ACC112 (cell line): Measurements from ENCODE around the gene SUPT6H.
"Not testable (repeated sequence)": the region's sequence is repeated elsewhere in the genome, so short reads cannot be mapped to it uniquely, and the experiment has no call there.

Experiments
- H2AFZ ChIP-seq: fragments of 200-600 bp; sonication (generic); one replicate; pipeline ENCODE4 v1.6.0; 2017; ENCODE audit warnings: antibody characterized with exemption, low read length; ENCODE audit not compliant: unreplicated experiment
- H3K27ac ChIP-seq: fragments of 200-600 bp; sonication (generic); 2 replicates; pipeline ENCODE4 v1.5.1; 2014; ENCODE audit warnings: low read depth, mild to moderate bottlenecking, antibody characterized with exemption, low read length, moderate library complexity
- H3K27me3 ChIP-seq: fragments of 200-600 bp; sonication (generic); 2 replicates; pipeline ENCODE4 v1.6.1; 2014; ENCODE audit warnings: mild to moderate bottlenecking, antibody characterized with exemption, low read length, moderate library complexity, mixed read lengths; ENCODE audit not compliant: insufficient read depth
- H3K36me3 ChIP-seq: fragments of 200-600 bp; sonication (generic); 2 replicates; pipeline ENCODE4 v1.6.1; 2016; ENCODE audit warnings: mild to moderate bottlenecking, antibody characterized with exemption, low read length, moderate library complexity, mixed read lengths; ENCODE audit not compliant: insufficient read depth
- H3K4me1 ChIP-seq: fragments of 200-600 bp; sonication (generic); one replicate; pipeline ENCODE4 v1.6.1; 2016; ENCODE audit warnings: low read length, mixed read lengths; ENCODE audit not compliant: insufficient read depth, unreplicated experiment, control insufficient read depth
- H3K4me3 ChIP-seq: fragments of 200-600 bp; sonication (generic); 2 replicates; pipeline ENCODE4 v1.5.1; 2014; ENCODE audit warnings: mild to moderate bottlenecking, low read depth, low read length
- H3K79me2 ChIP-seq: fragments of 200-600 bp; sonication (generic); one replicate; pipeline ENCODE4 v1.6.0; 2016; ENCODE audit warnings: low read length; ENCODE audit not compliant: control insufficient read depth, unreplicated experiment, insufficient read depth

Gene SUPT6H

DNA sequence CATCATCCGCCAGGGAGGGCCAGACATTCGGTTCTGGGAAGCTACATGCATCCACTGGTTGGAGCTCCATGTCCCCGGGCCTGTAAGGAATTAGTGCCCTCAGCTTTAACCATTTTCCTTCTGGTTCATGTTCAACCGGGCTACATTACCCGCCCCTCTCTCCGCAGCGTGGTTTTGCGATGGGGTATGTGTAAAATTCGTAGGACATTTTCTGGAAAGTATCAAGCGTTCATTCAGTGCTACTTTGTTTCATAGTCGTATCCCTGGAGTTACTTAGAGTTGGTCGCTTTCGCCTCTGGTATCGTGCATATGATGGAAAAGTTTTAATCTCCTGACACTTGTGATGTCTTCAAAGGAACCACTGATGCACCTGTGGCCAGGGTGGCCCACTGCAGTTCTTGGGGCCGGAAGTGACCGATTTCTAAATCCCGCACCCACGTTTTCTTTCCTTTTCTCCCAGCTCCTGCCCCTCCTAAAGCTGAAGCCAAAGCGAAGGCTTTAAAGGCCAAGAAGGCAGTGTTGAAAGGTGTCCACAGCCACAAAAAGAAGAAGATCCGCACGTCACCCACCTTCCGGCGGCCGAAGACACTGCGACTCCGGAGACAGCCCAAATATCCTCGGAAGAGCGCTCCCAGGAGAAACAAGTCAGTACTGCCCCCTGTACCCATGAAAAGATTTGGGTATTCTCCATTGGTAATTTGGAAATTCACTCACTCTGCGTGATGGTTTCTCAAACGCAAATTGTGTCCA, 58.4 kb downstream of the SUPT6H start:
- H3K36me3 ChIP-seq, result peaks cover 28% of the 10 kb centered on the region
- H3K4me3 ChIP-seq, result peak overlapping the region; percentile 95
- H2AFZ ChIP-seq, result no peak overlapping the region
- H3K27me3 ChIP-seq, result no peaks in the 10 kb centered on the region
- peaks cover 57% of the 10 kb centered on the region for H3K79me2 ChIP-seq
- H3K27ac ChIP-seq, result peak overlapping the region; percentile 75
- H3K4me1 ChIP-seq, result peaks cover 40% of the 10 kb centered on the region

DNA sequence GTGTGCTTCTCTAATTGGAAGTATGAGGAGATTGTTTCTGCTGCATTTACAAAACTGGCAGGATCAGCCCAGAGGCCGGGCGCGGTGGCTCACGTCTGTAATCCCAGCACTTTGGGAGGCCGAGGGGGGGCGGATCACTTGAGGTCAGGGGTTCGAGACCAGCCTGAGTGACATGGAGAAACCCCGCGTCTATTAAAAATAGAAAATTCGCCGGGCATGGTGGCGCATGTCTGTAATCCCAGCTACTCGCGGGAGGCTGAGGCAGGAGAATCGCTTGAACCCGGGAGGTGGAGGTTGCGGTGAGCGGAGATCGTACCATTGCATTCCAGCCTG, 59.0 kb downstream of the SUPT6H start:
- Histone ChIP-seq H3K36me3 (peaks cover 27% of the 10 kb centered on the region), H3K27ac (peak overlapping the region; percentile 75), H3K4me3 (peak overlapping the region; percentile 95), H3K4me1 (peaks cover 35% of the 10 kb centered on the region), H3K79me2 (peaks cover 52% of the 10 kb centered on the region)
- H3K27me3 ChIP-seq, H2AFZ ChIP-seq: not testable (repeated sequence)

DNA sequence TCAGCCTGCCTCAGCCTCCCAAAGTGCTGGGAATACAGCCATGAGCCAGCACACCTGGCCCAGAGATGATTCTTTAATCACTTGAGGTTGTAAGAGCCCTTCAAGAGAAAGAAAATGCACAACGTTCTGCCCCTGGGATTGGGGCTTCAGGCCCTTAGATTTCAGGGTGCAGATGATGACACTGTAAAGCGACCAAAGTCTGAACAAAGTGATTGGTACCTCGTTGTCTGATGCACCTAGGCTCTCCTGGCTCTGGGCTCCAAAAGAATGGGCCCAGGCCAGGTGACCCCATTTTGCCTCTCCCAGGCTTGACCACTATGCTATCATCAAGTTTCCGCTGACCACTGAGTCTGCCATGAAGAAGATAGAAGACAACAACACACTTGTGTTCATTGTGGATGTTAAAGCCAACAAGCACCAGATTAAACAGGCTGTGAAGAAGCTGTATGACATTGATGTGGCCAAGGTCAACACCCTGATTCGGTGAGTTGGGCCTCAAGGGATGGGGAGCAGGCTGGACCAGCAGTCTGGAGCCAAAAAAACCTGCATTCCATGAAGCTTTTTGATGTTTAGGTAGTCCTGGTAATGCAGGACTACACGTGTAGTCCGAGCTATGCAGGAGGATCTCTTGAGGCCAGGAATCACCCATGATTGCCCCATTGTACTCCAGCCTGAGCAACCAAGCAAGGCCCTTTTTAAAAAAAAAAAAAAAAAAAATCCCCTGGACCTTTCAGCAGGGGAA, 60.6 kb downstream of the SUPT6H start:
- no peaks in the 10 kb centered on the region for H3K27me3 ChIP-seq
- peak overlapping the region; percentile 95 for H3K4me3 ChIP-seq
- H3K4me1 ChIP-seq, result peaks cover 30% of the 10 kb centered on the region
- peaks cover 27% of the 10 kb centered on the region for H3K36me3 ChIP-seq
- H3K27ac ChIP-seq, result peak overlapping the region; percentile 46
- no peak overlapping the region for H2AFZ ChIP-seq
- peaks cover 36% of the 10 kb centered on the region for H3K79me2 ChIP-seq

DNA sequence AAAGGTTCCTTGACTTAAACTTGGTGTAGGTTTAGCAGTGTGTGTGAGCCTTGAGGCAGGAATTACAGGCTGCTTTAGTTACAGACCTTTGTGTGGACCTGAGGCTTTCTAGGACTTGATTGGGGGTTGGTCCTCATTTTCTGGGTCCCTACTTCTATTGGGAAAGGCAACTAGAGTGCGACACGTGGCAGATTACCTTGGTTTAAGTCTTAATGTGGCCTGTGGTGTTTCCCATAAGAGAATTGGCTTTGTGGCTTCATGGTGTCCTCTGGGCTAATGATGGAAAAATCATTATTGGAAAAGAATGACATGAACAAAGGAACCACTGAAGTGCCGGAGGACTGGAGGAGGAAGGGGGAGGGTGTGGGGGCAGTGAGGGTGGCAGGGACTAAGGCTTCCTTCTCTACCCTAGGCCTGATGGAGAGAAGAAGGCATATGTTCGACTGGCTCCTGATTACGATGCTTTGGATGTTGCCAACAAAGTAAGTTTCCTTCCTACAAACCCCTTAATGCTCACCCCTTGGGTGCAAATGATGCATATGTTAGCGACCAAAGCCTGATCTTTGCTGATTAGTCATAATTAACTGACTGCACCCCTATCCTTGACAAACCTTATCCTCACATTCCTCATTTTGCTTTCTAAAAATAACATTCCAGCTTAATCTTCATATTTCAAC, 61.3 kb downstream of the SUPT6H start:
- peaks cover 36% of the 10 kb centered on the region for H3K79me2 ChIP-seq
- peaks cover 27% of the 10 kb centered on the region for H3K36me3 ChIP-seq
- H3K4me3 ChIP-seq, result peak overlapping the region; percentile 95
- no peaks in the 10 kb centered on the region for H3K27me3 ChIP-seq
- H3K4me1 ChIP-seq, result peaks cover 28% of the 10 kb centered on the region
- H3K27ac ChIP-seq, result peak overlapping the region; percentile 46
- no peak overlapping the region for H2AFZ ChIP-seq

DNA sequence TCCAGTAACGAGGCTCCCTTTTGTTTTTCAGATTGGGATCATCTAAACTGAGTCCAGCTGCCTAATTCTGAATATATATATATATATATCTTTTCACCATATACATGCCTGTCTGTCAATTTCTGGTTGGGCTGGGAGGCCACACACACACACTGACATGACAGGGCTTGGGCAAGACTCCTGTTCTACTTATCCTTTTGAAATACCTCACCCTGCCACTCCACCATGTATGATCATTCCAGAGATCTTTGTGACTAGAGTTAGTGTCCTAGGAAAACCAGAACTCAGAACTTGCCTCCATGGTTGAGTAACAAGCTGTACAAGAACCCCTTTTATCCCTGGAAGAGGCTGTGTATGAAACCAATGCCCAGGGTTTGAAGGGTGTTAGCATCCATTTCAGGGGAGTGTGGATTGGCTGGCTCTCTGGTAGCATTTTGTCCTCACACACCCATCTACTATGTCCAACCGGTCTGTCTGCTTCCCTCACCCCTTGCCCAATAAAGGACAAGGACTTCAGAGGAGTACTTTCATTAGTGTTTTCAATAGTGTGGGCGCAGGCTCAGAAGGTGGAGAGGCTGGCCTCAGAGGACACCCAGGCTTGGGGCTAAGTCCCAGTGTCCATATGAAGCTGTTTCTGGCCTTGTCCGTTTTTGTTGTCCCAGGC, 62.0 kb downstream of the SUPT6H start:
- 0 out of 2 replicates have a peak overlapping the region, but pooled peaks have one; percentile 85 for H3K4me3 ChIP-seq

DNA sequence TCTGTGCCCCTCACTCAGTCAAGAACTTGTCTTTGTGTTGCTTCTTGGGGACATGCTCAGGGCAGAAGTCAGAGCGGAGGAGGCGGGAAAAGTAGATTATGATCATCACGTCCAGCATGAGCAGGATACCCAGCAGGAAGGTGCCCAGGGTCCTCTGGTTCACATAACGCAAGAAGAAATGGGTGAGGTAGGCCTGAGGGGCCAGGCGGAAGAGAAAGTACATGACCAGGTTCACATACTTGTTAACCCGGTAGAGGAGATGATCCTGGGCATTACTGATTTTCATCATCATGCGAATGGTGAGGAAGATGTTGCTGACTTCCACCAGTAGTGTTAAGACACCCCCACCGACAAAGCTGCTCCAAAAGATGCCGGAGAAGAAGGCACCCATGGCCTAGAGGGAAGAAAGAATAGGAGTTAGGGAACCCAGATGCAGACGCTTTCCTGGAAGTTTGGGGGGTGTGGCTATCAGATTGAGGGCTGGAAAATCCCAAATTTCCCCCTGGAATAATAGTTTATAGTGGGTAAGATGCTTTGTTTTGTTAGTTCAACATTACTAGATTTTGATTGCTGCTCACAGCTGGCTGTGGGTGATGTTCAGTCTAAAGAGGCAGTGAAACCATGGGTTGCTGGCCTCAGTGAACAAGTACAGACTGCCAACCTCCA, 62.6 kb downstream of the SUPT6H start:
- Histone ChIP-seq H2AFZ (no peak overlapping the region), H3K4me1 (peaks cover 23% of the 10 kb centered on the region), H3K79me2 (peaks cover 36% of the 10 kb centered on the region), H3K27me3 (no peaks in the 10 kb centered on the region), H3K27ac (peak overlapping the region; percentile 69), H3K4me3 (peak overlapping the region; percentile 85), H3K36me3 (peaks cover 27% of the 10 kb centered on the region)

More for the DNA sequence above, 62.0 kb downstream of the SUPT6H start:
- Histone ChIP-seq H3K79me2 (peaks cover 36% of the 10 kb centered on the region), H3K4me1 (peaks cover 23% of the 10 kb centered on the region), H3K27ac (peak overlapping the region; percentile 69), H3K36me3 (peaks cover 27% of the 10 kb centered on the region)
- H3K27me3 ChIP-seq, H2AFZ ChIP-seq: not testable (repeated sequence)

DNA sequence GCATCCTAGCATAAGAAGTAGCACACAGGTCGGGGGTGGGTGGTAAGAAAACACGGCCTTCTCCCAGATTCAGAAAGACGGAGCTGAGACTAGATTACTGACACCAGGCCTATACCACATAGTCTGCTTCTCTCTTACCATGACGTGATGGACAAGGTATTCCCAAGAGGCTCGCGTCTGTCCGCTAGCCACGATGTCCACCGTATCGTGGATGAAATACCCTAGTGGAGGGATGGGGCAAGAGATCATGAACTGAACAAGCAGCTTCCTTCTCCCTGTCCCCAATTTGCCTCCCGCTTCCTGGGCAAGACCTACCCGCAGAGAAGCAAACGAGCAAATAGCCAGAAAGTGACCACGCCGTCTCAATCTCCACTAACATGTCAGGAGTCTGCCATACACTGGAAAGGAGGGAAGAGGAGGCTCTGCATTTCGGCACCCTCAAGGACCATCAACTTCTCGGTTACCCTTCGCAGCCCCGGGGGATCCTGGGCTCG, 63.2 kb downstream of the SUPT6H start:
- H3K79me2 ChIP-seq, result peaks cover 32% of the 10 kb centered on the region
- peaks cover 27% of the 10 kb centered on the region for H3K36me3 ChIP-seq
- peaks cover 23% of the 10 kb centered on the region for H3K4me1 ChIP-seq
- peak overlapping the region; percentile 69 for H3K27ac ChIP-seq
- H3K4me3 ChIP-seq, result peak overlapping the region; percentile 85
- H3K27me3 ChIP-seq, result no peaks in the 10 kb centered on the region
- H2AFZ ChIP-seq, result no peak overlapping the region

DNA sequence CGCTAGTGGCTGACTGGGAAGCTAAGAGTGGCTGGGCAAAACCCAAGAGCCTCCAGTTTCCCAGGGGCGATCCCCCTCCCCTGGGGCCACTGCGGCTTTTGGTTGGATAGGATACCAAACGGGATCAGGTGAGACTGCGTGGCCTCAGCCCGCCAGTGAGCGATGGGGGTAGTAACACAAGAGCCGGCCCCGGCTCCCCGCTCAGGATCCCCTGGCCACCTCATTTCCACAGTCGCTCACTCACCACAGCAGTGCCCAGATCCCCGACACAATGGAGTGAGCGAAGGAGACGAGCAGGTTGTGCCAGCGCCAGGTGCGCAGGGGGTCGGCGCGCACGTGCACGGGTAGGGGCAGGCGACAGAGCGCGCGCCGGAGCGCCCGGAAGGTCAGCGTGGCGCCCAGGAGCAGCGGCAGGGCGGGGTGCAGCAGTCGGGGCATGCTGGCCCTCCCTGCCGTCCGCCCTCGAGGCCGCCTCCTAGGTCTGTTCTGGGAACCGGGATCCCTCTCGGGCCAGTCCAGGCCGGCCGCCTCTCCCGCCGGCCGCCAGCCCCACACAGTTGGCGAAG, 63.7 kb downstream of the SUPT6H start:
- Histone ChIP-seq H3K27me3 (no peaks in the 10 kb centered on the region), H3K4me1 (peaks cover 23% of the 10 kb centered on the region), H3K4me3 (peak overlapping the region; percentile 85), H2AFZ (peak overlapping the region; percentile 48), H3K27ac (peak overlapping the region; percentile 69), H3K79me2 (peaks cover 27% of the 10 kb centered on the region), H3K36me3 (peaks cover 26% of the 10 kb centered on the region)

DNA sequence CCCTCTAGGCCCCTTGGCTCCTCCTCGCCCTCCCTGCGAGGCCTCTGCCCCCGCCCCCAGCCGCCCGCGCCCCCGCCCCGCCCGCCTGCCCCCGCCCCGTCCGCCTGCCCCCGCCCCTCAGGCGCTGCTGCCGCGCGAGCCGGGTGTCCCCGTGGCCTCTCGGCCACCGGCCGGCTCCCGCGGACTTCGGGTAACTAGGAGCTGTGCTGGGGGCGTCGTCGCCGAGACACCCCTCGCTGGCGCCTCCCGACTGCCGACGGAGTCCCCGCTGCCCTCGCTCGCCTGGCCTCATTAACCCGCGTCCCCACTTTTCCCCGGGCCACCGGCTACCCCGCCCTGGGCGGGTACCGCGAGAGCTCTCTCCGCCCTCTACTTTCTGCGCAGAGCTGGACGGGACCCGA, 64.2 kb downstream of the SUPT6H start, which contains the start of gene TLCD1:
Gene TLCD1, minus strand, starts transcription at position 8 of the 401 bp plus-strand sequence. CDS start 136 bp downstream, outside the sequence.
- Histone ChIP-seq H2AFZ (peak within 1 kb of the TSS; percentile 48), H3K27me3 (no peaks in the 10 kb centered on the region), H3K36me3 (peaks cover 21% of the 10 kb centered on the region), H3K79me2 (peaks cover 22% of the 10 kb centered on the region), H3K4me1 (peaks cover 23% of the 10 kb centered on the region), H3K27ac (peak within 1 kb of the TSS; percentile 92), H3K4me3 (peak within 1 kb of the TSS; percentile 89)
